A673 (cell line): Measurements from ENCODE around the gene SIRPD. TPM values are rescaled to one million over a fixed set of nuclear protein-coding genes. Genes with fewer than 3 reads are reported as not detected.

ENCODE experiments used
- BruUV-seq: library from RNA; stranded (reverse); fragments of 400-500 nt; replicated peaks from 2 replicates; lab custom pipeline; 2021; lab: Mats Ljungman, UMichigan
- CTCF ChIA-PET: fragments of 300-600 bp; sonication (Branson Sonifier 250); formaldehyde crosslinking; loops from one replicate; lab custom pipeline; 2022; ENCODE audit warnings: antibody characterized with exemption; lab: Charles Lee
- POLR2A ChIA-PET: fragments of 300-600 bp; sonication (Branson Sonifier 250); formaldehyde crosslinking; loops from one replicate; lab custom pipeline; 2022; ENCODE audit warnings: antibody characterized with exemption; ENCODE audit not compliant: low non-redundant PET; lab: Charles Lee
- DNase-seq: peaks from one replicate; pipeline ENCODE4 v3.0.0-alpha.2; 2015; ENCODE audit warnings: low spot score
- H3K27ac ChIP-seq: fragments of 200-600 bp; sonication (generic); 2 replicates; pipeline ENCODE4 v1.5.1; 2016; ENCODE audit warnings: mixed run types, low read depth, mild to moderate bottlenecking, mixed read lengths, antibody characterized with exemption, low read length; ENCODE audit not compliant: poor library complexity, severe bottlenecking
- H3K27me3 ChIP-seq: fragments of 200-600 bp; sonication (generic); replicated peaks from 2 replicates; pipeline ENCODE4 v1.6.1; 2017; ENCODE audit warnings: mixed run types, low read depth, mild to moderate bottlenecking, mixed read lengths, antibody characterized with exemption, low read length; ENCODE audit not compliant: insufficient read depth, poor library complexity
- H3K36me3 ChIP-seq: fragments of 200-600 bp; sonication (generic); 2 replicates; pipeline ENCODE4 v1.6.1; 2016; ENCODE audit warnings: mixed run types, mild to moderate bottlenecking, mixed read lengths, antibody characterized with exemption, low read length; ENCODE audit not compliant: insufficient read depth, poor library complexity, severe bottlenecking
- H3K4me1 ChIP-seq: fragments of 200-600 bp; sonication (generic); 2 replicates; pipeline ENCODE4 v1.6.1; 2017; ENCODE audit warnings: mixed run types, mild to moderate bottlenecking, mixed read lengths, antibody characterized with exemption, low read length; ENCODE audit not compliant: insufficient read depth, poor library complexity, severe bottlenecking
- H3K4me3 ChIP-seq: fragments of 200-600 bp; sonication (generic); 2 replicates; pipeline ENCODE4 v1.5.1; 2016; ENCODE audit warnings: low read depth, mixed run types, mild to moderate bottlenecking, mixed read lengths, low read length; ENCODE audit not compliant: poor library complexity, severe bottlenecking
- H3K9me3 ChIP-seq: fragments of 200-600 bp; sonication (generic); 2 replicates; pipeline ENCODE4 v1.6.1; 2016; ENCODE audit warnings: mixed run types, low read depth, mild to moderate bottlenecking, mixed read lengths, antibody characterized with exemption, low read length; ENCODE audit not compliant: poor library complexity, severe bottlenecking
- CTCF ChIP-seq: fragments of 300-800, 200-600 bp; sonication (generic); conservative IDR thresholded peaks from 2 replicates; pipeline ENCODE4 v1.5.1; 2017; ENCODE audit warnings: low read depth, mild to moderate bottlenecking, antibody characterized with exemption, low read length, moderate library complexity, mixed read lengths
- EZH2 ChIP-seq: fragments of 200-600 bp; sonication (generic); IDR thresholded peaks from 2 replicates; pipeline ENCODE4 v1.6.1; 2017; ENCODE audit warnings: borderline replicate concordance, low read depth, mild to moderate bottlenecking, mixed read lengths, antibody characterized with exemption, low read length; ENCODE audit not compliant: poor library complexity, severe bottlenecking
- intact Hi-C: fragments of 100-400 bp; cut with micrococcal nuclease; formaldehyde crosslinking; loops from one replicate; pipeline ENCODE4 v1.10.0; 2022; ENCODE audit not compliant: unreplicated experiment
- total RNA-seq: library from RNA; stranded (reverse); gene quantifications from 2 replicates; pipeline ENCODE4 v1.2.3, GENCODE V29; 2021

The SIRPD gene
- total RNA-seq, 1 experiment from 2014 or later, result not detected

GRCh38 chr20:1566701-1567100 is 9.2 kb upstream of the SIRPD start:
- intact Hi-C loops, result no loop called here
- no peaks in the 10 kb centered on the region for H3K9me3 ChIP-seq
- TF ChIP-seq CTCF (no peak), EZH2 (no peak)
- no peaks in the 10 kb centered on the region for H3K4me1 ChIP-seq
- no TSS peak for BruUV-seq
- ChIA-PET CTCF (no interaction called here), POLR2A (no interaction called here)
- H3K27me3 ChIP-seq, result no peaks in the 10 kb centered on the region
- H3K27ac ChIP-seq, result no peak overlapping the region
- H3K36me3 ChIP-seq, result no peaks in the 10 kb centered on the region
- no peak for DNase-seq
- no peak overlapping the region for H3K4me3 ChIP-seq

GRCh38 chr20:1565461-1565860 is 8.0 kb upstream of the SIRPD start:
- DNase-seq, result no peak
- H3K4me3 ChIP-seq, result no peak overlapping the region
- ChIA-PET POLR2A (no interaction called here), CTCF (no interaction called here)
- TF ChIP-seq EZH2, result no peak
- TF ChIP-seq CTCF, result no peak
- no peaks in the 10 kb centered on the region for H3K36me3 ChIP-seq
- H3K27ac ChIP-seq, result no peak overlapping the region
- no peaks in the 10 kb centered on the region for H3K9me3 ChIP-seq
- BruUV-seq, result no TSS peak
- intact Hi-C loops, result no loop called here
- peaks cover 6% of the 10 kb centered on the region for H3K27me3 ChIP-seq
- no peaks in the 10 kb centered on the region for H3K4me1 ChIP-seq

- no peak overlapping the region for H3K27ac ChIP-seq
- ChIA-PET POLR2A (no interaction called here), CTCF (no interaction called here)
- H3K4me1 ChIP-seq, result no peaks in the 10 kb centered on the region
- no peak for DNase-seq
- peaks cover 6% of the 10 kb centered on the region for H3K27me3 ChIP-seq
- H3K4me3 ChIP-seq, result no peak overlapping the region
- no TSS peak for BruUV-seq
- intact Hi-C loops, result no loop called here
- no peaks in the 10 kb centered on the region for H3K36me3 ChIP-seq
- no peaks in the 10 kb centered on the region for H3K9me3 ChIP-seq
- TF ChIP-seq CTCF (no peak), EZH2 (no peak)
Observed at GRCh38 chr20:1563598-1563997, 6.1 kb upstream of the SIRPD start.
